GM18519 (cell line): ENCODE results near the gene SYNGAP1.
"Not testable (repeated sequence)": the region's sequence is repeated elsewhere in the genome, so short reads cannot be mapped to it uniquely, and the experiment has no call there.

ENCODE experiments used
- ATAC-seq: cut with Tn5 transposase; IDR thresholded peaks from one replicate; pipeline ENCODE4 v1.9.1; 2021; ENCODE audit warnings: mild to moderate bottlenecking, moderate library complexity; ENCODE audit not compliant: unreplicated experiment, low FRiP score

SYNGAP1 gene

GRCh38 chr6:33399881-33400280, 20.0 kb upstream of the SYNGAP1 start:
- ATAC-seq = not testable (repeated sequence)

GRCh38 chr6:33404884-33405283, 15.0 kb upstream of the SYNGAP1 start:
- ATAC-seq = no peak

GRCh38 chr6:33405386-33405940, 14.4 kb upstream of the SYNGAP1 start:
- ATAC-seq = no peak

GRCh38 chr6:33406126-33406525, 13.7 kb upstream of the SYNGAP1 start:
- ATAC-seq = no peak

GRCh38 chr6:33407132-33407718, 12.6 kb upstream of the SYNGAP1 start:
- ATAC-seq = no peak

GRCh38 chr6:33410050-33410710, 9.7 kb upstream of the SYNGAP1 start:
- ATAC-seq = peak; percentile 60

GRCh38 chr6:33410711-33411631, 8.9 kb upstream of the SYNGAP1 start, which contains the start of gene PHF1:
TSS of gene PHF1 (plus strand) at chr6:33411014. CDS start at chr6:33412264, 1,250 bp downstream.
- peak; percentile 21 for ATAC-seq

- ATAC-seq = no peak
Observed at GRCh38 chr6:33411632-33412005, 8.2 kb upstream of the SYNGAP1 start.

- ATAC-seq = no peak
Observed at GRCh38 chr6:33412140-33413009, 7.5 kb upstream of the SYNGAP1 start.

GRCh38 chr6:33413241-33414120, 6.4 kb upstream of the SYNGAP1 start:
- ATAC-seq = no peak

- no peak for ATAC-seq
Observed at GRCh38 chr6:33414592-33415271, 5.1 kb upstream of the SYNGAP1 start.

- ATAC-seq = no peak
Observed at GRCh38 chr6:33415831-33416230, 4.0 kb upstream of the SYNGAP1 start.

GRCh38 chr6:33416386-33417127, 3.3 kb upstream of the SYNGAP1 start:
- ATAC-seq = no peak

GRCh38 chr6:33417128-33417902, 2.5 kb upstream of the SYNGAP1 start:
- ATAC-seq = no peak

- ATAC-seq = peak; percentile 69
Observed at GRCh38 chr6:33417903-33418689, 1.8 kb upstream of the SYNGAP1 start, which contains the start of gene CUTA. TSS of gene CUTA (minus strand) at chr6:33418107. CDS start at chr6:33418000, 107 bp downstream.

- ATAC-seq = no peak
Observed at GRCh38 chr6:33418690-33419291, 1.1 kb upstream of the SYNGAP1 start.
